ENCODE data around the gene PDIA2.
"Not testable (repeated sequence)": the region's sequence is repeated elsewhere in the genome, so short reads cannot be mapped to it uniquely, and the experiment has no call there.

Gene PDIA2

DNA sequence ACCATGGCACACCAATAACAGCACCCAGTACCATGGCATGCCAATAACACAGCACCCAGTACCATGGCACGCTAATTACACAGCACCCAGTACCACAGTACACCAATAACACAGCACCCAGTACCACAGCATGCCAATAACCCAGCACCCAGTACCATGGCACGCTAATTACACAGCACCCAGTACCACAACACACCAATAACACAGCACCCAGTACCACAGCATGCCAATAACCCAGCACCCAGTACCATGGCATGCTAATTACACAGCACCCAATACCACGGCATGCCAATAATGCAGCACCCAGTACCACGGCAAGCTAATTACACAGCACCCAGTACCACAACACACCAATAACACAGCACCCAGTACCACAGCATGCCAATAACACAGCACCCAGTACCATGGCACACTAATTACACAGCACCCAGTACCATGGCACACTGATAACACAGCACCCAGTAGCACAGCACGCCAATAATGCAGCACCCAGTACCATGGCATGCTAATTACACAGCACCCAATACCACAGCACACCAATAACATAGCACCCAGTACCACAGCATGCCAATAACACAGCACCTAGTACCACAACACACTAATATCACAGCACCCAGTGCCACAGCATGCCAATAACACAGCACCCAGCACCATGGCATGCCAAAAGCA is 51.3 kb downstream of the PDIA2 start:
- FAIRE-seq = not testable (repeated sequence)

DNA sequence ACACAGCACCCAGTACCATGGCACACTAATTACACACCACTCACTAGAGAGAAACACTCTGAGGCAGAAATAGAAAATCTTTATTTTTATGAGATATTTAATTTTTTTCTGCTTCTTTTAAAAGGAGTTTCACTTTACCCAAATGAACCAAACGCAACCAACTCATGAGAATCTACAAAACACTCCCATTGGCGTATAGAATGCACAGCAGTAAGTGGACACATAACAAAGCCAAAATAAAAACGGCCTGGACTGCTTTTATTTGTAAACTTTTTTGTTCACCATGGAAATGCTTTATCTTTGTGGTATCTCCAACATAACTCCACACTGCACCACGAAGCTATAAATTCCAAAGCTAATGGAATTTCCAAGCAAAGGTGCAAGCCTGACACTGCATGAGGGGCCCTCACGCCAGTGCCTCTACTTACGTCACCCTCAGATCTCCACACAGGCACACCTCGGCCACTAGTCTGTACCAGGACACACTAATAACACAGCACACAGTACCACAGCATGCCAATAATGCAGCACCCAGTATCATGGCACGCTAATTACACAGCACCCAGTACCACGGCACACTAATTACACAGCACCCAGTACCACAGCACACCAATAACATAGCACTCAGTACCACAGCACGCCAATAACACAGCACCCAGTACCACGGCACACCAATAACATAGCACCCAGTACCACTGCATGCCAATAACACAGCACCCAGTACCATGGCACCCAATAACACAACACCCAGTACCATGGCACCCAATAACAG is 52.1 kb downstream of the PDIA2 start:
- peak; percentile 79 for FAIRE-seq

DNA sequence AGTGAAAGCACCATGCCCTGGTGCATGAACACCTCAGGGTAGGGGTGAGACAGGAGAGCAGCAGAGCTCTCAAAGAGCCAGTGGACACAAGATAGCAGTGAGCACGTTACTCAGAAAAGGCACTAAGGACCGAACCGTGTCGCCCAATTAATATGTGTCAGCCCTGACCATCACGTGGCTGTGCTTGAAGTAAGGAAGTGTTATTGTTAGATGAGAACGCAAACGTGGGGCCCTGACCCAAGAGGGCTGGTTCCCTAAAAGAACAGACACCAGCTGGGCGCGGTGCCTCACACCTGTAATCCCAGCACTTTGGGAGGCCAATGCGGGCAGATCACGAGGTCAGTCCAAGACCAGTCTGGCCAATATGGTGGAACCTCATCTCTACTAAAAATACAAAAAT is 53.3 kb downstream of the PDIA2 start:
- no peak for FAIRE-seq

All from G401.6 (cell line).